Spleen (tissue), 11 donors: ENCODE results near the gene GATA2. TPM values are rescaled to one million over a fixed set of nuclear protein-coding genes. Genes with fewer than 3 reads are reported as not detected.
A peak's percentile ranks its signal among the peaks of the same experiment; 100 is the strongest.

Source experiments
- DNase-seq: peaks from one replicate; pipeline ENCODE4 v3.0.0-alpha.2; 2020
- H3K27ac ChIP-seq, 8 donors: fragments of 200-600 bp; sonication (generic) in 7 of 8; 1 replicate in 4 of 8; 2 replicates in 4 of 8; pipeline versions ENCODE4 v1.5.0 to v1.8.0; 2016 to 2021; ENCODE audit warnings: inconsistent platforms in 4 of 8, mild to moderate bottlenecking in 4 of 8, moderate library complexity in 1 of 8
- H3K27me3 ChIP-seq, 7 donors: fragments of 200-600 bp; sonication (generic) in 6 of 7; replicated peaks in 1 of 7; 1 replicate in 4 of 7; 2 replicates in 3 of 7; pipeline versions ENCODE4 v1.5.0 to v1.8.0; 2016 to 2021; ENCODE audit warnings: inconsistent platforms in 3 of 7, mild to moderate bottlenecking in 1 of 7
- H3K36me3 ChIP-seq, 6 donors: fragments of 200-600 bp; sonication (generic) in 5 of 6; 1 replicate in 4 of 6; 2 replicates in 2 of 6; pipeline versions ENCODE4 v1.5.0 to v1.8.0; 2016 to 2021; ENCODE audit warnings: inconsistent platforms in 2 of 6
- H3K4me1 ChIP-seq, 6 donors: fragments of 200-600 bp; sonication (generic) in 5 of 6; 1 replicate in 3 of 6; 2 replicates in 3 of 6; pipeline versions ENCODE4 v1.5.0 to v1.8.0; 2016 to 2021; ENCODE audit warnings: inconsistent platforms in 3 of 6
- H3K4me3 ChIP-seq, 8 donors: fragments of 200-600 bp; sonication (generic) in 7 of 8; 1 replicate in 4 of 8; 2 replicates in 4 of 8; pipeline versions ENCODE4 v1.5.0 to v1.8.0; 2016 to 2021; ENCODE audit warnings: inconsistent platforms in 4 of 8, mild to moderate bottlenecking in 4 of 8, moderate library complexity in 2 of 8
- H3K9me3 ChIP-seq, 8 donors: fragments of 200-600 bp; sonication (generic) in 7 of 8; 1 replicate in 4 of 8; 2 replicates in 4 of 8; pipeline versions ENCODE4 v1.5.0 to v1.8.0; 2016 to 2021; ENCODE audit warnings: inconsistent platforms in 4 of 8
- POLR2A ChIP-seq, 3 donors: fragments of 450-650 bp; IDR thresholded peaks; one replicate each; pipeline ENCODE4 v1.5.1; 2017; ENCODE audit warnings: antibody characterized with exemption in 3 of 3, mild to moderate bottlenecking in 1 of 3
- POLR2AphosphoS5 ChIP-seq, 3 donors: sonication (generic); formaldehyde crosslinking; IDR thresholded peaks; one replicate each; pipeline ENCODE4 v1.5.1; 2017; ENCODE audit warnings: antibody characterized with exemption in 3 of 3
- WGBS, 5 donors: extraction: QIAGEN DNeasy Blood & Tissue Kit in 3 of 5; methylation state at CpG; one replicate each; pipeline versions ENCODE4 v1.1.5 to v1.1.7; 2013 to 2018; 5-methylcytosine and 5-hydroxymethylcytosine counted together
- intact Hi-C: fragments of 100-400 bp; cut with DNase I; formaldehyde crosslinking; loops from one replicate; pipeline ENCODE4 v1.15.0; 2023; ENCODE audit warnings: low total_unique reads
- polyA plus RNA-seq, 3 donors: library from polyadenylated mRNA; stranded (reverse); fragments of 200-250 nt; gene quantifications; one replicate each; pipeline ENCODE4 v1.2.1, GENCODE V29; 2013
- total RNA-seq, 7 donors: library from RNA; depleted of rRNA in 3 of 7; stranded (reverse); fragments of >200 nt in 3 of 7; fragmentation: NEBNext Ultra II Directional in 4 of 7; extraction: Animal tissue kit (Norgen Biotek cat#: 25700) in 4 of 7; gene quantifications; one replicate each; pipeline versions ENCODE4 v1.1.0 to v1.2.1, GENCODE V29; 2016 to 2021
- TF ChIP-seq, protein P1 (sequence below), 11 experiments: fragments of 200-600 bp in 7 of 11; fragments of 450-650 bp in 4 of 11; sonication (generic) in 4 of 11; IDR thresholded peaks in 8 of 11; conservative IDR thresholded peaks in 3 of 11; 1 replicate in 7 of 11; 2 replicates in 4 of 11; pipeline versions ENCODE4 v1.4.0 to v1.8.0; 2016 to 2021; ENCODE audit warnings: antibody characterized with exemption in 11 of 11, inconsistent platforms in 4 of 11, mild to moderate bottlenecking in 1 of 11
- donor health status: healthy with polysubstance abuse.
- donor health status: DM: no; HTN: no; CAD: no; lungs with moderate emphysema.
- donor health status: DM: no; HTN: no; CAD: no.
- donor health status: Bipolar disorder and iron deficiency.
- donor health status: healthy.
- donor health status: DM: no; HTN: no; CAD: no.
- donor health status: DM: yes; HTN: yes; CAD: no.

GATA2 gene
- total and polyA plus RNA-seq, 10 donors, result 2.2 to 28.6 (median 17.0) TPM

DNA sequence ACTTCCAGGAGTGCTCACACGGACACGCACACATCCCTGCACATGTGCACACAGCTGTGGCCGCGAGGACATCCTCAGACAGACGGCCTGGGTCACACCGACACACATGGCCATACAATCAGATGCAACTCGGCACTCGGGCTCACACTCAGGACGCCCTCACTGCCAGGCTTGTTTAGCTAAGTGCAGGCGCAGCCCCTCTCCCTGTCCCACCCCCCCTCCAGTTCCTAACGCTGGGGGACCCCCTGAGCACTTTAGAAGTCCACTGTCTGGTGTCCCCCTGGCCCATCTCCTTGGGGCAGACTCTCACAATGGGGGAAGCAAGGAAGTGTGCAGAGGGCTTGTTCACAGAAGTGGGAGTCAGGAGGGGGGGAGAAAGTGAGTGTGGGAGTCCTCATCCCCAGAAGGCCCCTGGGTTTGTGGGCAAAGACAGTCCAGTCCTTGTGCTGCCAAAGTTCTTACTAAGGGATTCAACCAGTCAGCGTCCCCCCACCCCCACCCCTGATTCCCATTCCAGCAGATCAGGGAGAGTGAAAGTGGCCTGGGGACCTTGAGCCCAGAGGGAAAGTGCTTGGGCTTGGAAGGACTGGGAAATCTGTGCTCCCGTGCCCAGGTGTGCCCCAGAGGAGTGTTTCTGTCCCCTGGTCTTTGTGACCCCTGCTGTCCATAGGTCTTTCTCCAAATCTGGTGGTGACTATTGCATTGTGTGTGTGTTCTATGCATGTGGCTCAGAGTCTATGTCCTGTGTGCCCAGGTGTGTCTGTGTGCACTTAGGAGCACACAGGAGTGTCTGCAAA lies 767 bp upstream of the GATA2 start:
- intact Hi-C loops, result no loop called here
- 38 to 52% (median 49%) methylated on average over 13 of the region's 13 CpGs for WGBS, 5 donors
- peaks cover 0 to 99% (median 74%) of the 10 kb centered on the region in 7 donors for H3K27me3 ChIP-seq

DNA sequence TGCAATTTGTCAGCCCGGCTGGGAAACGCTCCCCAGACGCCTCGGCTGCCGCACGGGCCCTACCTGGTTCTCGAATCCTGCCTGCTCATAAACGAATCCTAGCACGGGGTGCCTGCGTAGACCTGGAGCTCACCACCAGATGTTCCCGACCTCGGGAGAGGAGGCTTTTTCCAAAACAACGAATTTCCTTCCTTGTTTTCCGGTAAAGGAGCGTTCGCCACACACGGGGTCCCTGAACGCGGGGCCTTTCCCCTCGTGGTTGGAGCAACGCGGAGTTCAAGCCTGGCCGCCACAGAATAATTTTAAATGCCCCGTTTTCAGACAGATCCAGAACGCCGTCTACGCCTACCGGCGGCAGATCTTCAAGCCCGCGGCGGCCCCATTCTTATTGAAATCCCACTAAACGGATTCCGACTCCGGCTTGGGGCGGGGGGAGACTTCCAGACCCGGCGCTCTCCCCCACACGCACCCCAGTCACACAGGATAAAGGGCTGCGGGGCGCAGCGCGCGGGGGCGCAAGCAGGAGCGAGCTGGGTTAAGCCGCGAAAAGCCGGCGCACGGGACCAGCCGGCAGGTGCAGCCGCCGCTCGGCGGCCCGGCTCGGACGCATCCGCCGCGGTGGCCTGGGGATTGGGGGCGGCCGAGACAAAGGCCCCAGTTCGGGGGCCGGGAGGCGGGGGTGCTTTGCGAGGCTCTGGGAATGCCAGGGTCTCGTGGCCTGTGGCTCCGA lies 895 bp downstream of the GATA2 start:
- no peak overlapping the region for H3K27ac ChIP-seq
- intact Hi-C loops, result no loop called here
- H3K9me3 ChIP-seq, result no peaks in the 10 kb centered on the region
- DNase-seq, result peak; percentile 74
- peaks cover 0 to 99% (median 80%) of the 10 kb centered on the region in 7 donors for H3K27me3 ChIP-seq
- peaks cover 30 to 89% (median 74%) of the 10 kb centered on the region in 6 donors for H3K4me1 ChIP-seq
- peak in 1 of 3 donors; percentile 6 for TF ChIP-seq POLR2AphosphoS5 (IDR thresholded peaks at IDR 0.05)
- TF ChIP-seq, protein P1, sequence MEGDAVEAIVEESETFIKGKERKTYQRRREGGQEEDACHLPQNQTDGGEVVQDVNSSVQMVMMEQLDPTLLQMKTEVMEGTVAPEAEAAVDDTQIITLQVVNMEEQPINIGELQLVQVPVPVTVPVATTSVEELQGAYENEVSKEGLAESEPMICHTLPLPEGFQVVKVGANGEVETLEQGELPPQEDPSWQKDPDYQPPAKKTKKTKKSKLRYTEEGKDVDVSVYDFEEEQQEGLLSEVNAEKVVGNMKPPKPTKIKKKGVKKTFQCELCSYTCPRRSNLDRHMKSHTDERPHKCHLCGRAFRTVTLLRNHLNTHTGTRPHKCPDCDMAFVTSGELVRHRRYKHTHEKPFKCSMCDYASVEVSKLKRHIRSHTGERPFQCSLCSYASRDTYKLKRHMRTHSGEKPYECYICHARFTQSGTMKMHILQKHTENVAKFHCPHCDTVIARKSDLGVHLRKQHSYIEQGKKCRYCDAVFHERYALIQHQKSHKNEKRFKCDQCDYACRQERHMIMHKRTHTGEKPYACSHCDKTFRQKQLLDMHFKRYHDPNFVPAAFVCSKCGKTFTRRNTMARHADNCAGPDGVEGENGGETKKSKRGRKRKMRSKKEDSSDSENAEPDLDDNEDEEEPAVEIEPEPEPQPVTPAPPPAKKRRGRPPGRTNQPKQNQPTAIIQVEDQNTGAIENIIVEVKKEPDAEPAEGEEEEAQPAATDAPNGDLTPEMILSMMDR (IDR thresholded peaks at IDR 0.05 in 8 of 11, conservative IDR thresholded peaks at IDR 0.05 in 3 of 11), result no peak
- peaks cover 0 to 9% (median 0%) of the 10 kb centered on the region in 6 donors for H3K36me3 ChIP-seq
- H3K4me3 ChIP-seq, result peak overlapping the region; percentile 9 to 85 (median 26)
- WGBS, 5 donors, result 15 to 31% (median 21%) methylated on average over 51 to 70 of the region's 70 CpGs

More for the DNA sequence above, 767 bp upstream of the GATA2 start:
- H3K4me3 ChIP-seq, result peak overlapping the region in 2 of 8 donors; percentile 66 to 85
- H3K4me1 ChIP-seq, result peaks cover 18 to 89% (median 69%) of the 10 kb centered on the region in 6 donors
- TF ChIP-seq, protein P1 (IDR thresholded peaks at IDR 0.05 in 8 of 11, conservative IDR thresholded peaks at IDR 0.05 in 3 of 11), result no peak
- TF ChIP-seq POLR2AphosphoS5 (IDR thresholded peaks at IDR 0.05), result peak in 1 of 3 donors; percentile 2
- no peak overlapping the region for H3K27ac ChIP-seq
- peak; percentile 64 for DNase-seq
- peaks cover 0 to 9% (median 0%) of the 10 kb centered on the region in 6 donors for H3K36me3 ChIP-seq
- H3K9me3 ChIP-seq, result no peaks in the 10 kb centered on the region

- WGBS, 5 donors, result 18 to 33% (median 28%) methylated on average over 16 to 19 of the region's 19 CpGs
- Histone ChIP-seq H3K4me3 (peak overlapping the region in 4 of 8 donors; percentile 1 to 85 (median 68)), H3K36me3 (peaks cover 0 to 9% (median 0%) of the 10 kb centered on the region in 6 donors), H3K9me3 (no peaks in the 10 kb centered on the region), H3K27ac (peak overlapping the region in 3 of 8 donors; percentile 90 to 91 (median 91)), H3K27me3 (peaks cover 0 to 99% (median 80%) of the 10 kb centered on the region in 7 donors), H3K4me1 (peaks cover 31 to 89% (median 76%) of the 10 kb centered on the region in 6 donors)
- no peak for DNase-seq
- intact Hi-C loops, result no loop called here
- TF ChIP-seq POLR2AphosphoS5 (IDR thresholded peaks at IDR 0.05) (no peak), POLR2A (IDR thresholded peaks at IDR 0.05) (no peak)
- TF ChIP-seq, protein P1 (IDR thresholded peaks at IDR 0.05 in 8 of 11, conservative IDR thresholded peaks at IDR 0.05 in 3 of 11), result no peak
Observed at GRCh38 chr3:128491691-128491940, 1.4 kb downstream of the GATA2 start.
